HG02970 (cell line): ENCODE measurements around the gene PLEKHM1.
"Not testable (repeated sequence)": the region's sequence is repeated elsewhere in the genome, so short reads cannot be mapped to it uniquely, and the experiment has no call there.

Experiments used
- ATAC-seq: cut with Tn5 transposase; IDR thresholded peaks from one replicate; pipeline ENCODE4 v1.9.1; 2021; ENCODE audit warnings: mild to moderate bottlenecking, moderate library complexity, moderate number of reproducible peaks; ENCODE audit not compliant: unreplicated experiment, low FRiP score

Gene PLEKHM1

GRCh38 chr17:45444301-45444700, 46.2 kb downstream of the PLEKHM1 start:
- ATAC-seq = not testable (repeated sequence)

GRCh38 chr17:45443371-45444260, 46.9 kb downstream of the PLEKHM1 start:
- ATAC-seq = not testable (repeated sequence)

GRCh38 chr17:45441526-45442310, 48.8 kb downstream of the PLEKHM1 start:
- no peak for ATAC-seq

- peak; percentile 47 for ATAC-seq
Measured at GRCh38 chr17:45440839-45441515, 49.5 kb downstream of the PLEKHM1 start.

- no peak for ATAC-seq
Measured at GRCh38 chr17:45440161-45440778, 50.3 kb downstream of the PLEKHM1 start.

GRCh38 chr17:45438931-45439610, 51.5 kb downstream of the PLEKHM1 start:
- no peak for ATAC-seq

- no peak for ATAC-seq
Measured at GRCh38 chr17:45437465-45438283, 52.8 kb downstream of the PLEKHM1 start.

- ATAC-seq = no peak
Measured at GRCh38 chr17:45436625-45437464, 53.7 kb downstream of the PLEKHM1 start.

- ATAC-seq = no peak
Measured at GRCh38 chr17:45436161-45436560, 54.4 kb downstream of the PLEKHM1 start.

GRCh38 chr17:45435481-45435880, 55.0 kb downstream of the PLEKHM1 start:
- no peak for ATAC-seq

GRCh38 chr17:45433159-45433535, 57.4 kb downstream of the PLEKHM1 start:
- ATAC-seq = no peak

GRCh38 chr17:45432405-45433158, 57.9 kb downstream of the PLEKHM1 start, which contains the start of gene ARHGAP27:
Gene ARHGAP27, minus strand, starts transcription at chr17:45432870. Its CDS starts 2,591 bp downstream, at chr17:45430279.
- ATAC-seq = no peak

- ATAC-seq = peak; percentile 47
Measured at GRCh38 chr17:45431531-45432404, 58.8 kb downstream of the PLEKHM1 start.

- peak; percentile 9 for ATAC-seq
Measured at GRCh38 chr17:45430738-45431530, 59.6 kb downstream of the PLEKHM1 start.

- no peak for ATAC-seq
Measured at GRCh38 chr17:45430006-45430737, 60.3 kb downstream of the PLEKHM1 start.
